Upper lobe of left lung (tissue), 6 donors: Measurements from ENCODE around the gene MYLK. TPM values are rescaled to one million over a fixed set of nuclear protein-coding genes. Genes with fewer than 3 reads are reported as not detected.

ENCODE experiments used
- ATAC-seq, 2 donors: fragments of 200-7000 bp; cut with Tn5 transposase; one replicate each; pipeline ENCODE4 v1.9.1; 2022; ENCODE audit warnings: mild to moderate bottlenecking in 2 of 2, moderate library complexity in 2 of 2; ENCODE audit not compliant: low FRiP score in 2 of 2
- DNase-seq, 2 donors: peaks; one replicate each; pipeline ENCODE4 v3.0.0-alpha.2; 2019 to 2020
- H3K27ac ChIP-seq, 4 donors: fragments of 200-600 bp; sonication (generic); one replicate each; pipeline ENCODE4 v1.5.1; 2016 to 2019
- H3K27me3 ChIP-seq, 4 donors: fragments of 200-600 bp; sonication (generic); one replicate each; pipeline ENCODE4 v1.5.1; 2017 to 2019
- H3K36me3 ChIP-seq, 4 donors: fragments of 200-600 bp; sonication (generic); one replicate each; pipeline ENCODE4 v1.5.1; 2016 to 2019
- H3K4me1 ChIP-seq, 4 donors: fragments of 200-600 bp; sonication (generic); one replicate each; pipeline ENCODE4 v1.5.1; 2018 to 2019
- H3K4me3 ChIP-seq, 4 donors: fragments of 200-600 bp; sonication (generic); one replicate each; pipeline ENCODE4 v1.5.1; 2017 to 2019; ENCODE audit warnings: mild to moderate bottlenecking in 2 of 4, moderate library complexity in 1 of 4
- H3K9me3 ChIP-seq, 4 donors: fragments of 200-600 bp; sonication (generic); one replicate each; pipeline ENCODE4 v1.5.1; 2018 to 2019
- EP300 ChIP-seq, 4 donors: sonication (generic); formaldehyde crosslinking; IDR thresholded peaks; one replicate each; pipeline ENCODE4 v1.5.1; 2017; ENCODE audit warnings: antibody characterized with exemption in 4 of 4, control low read depth in 2 of 4
- POLR2A ChIP-seq, 4 donors: fragments of 450-650 bp; IDR thresholded peaks; one replicate each; pipeline ENCODE4 v1.5.1; 2016 to 2017; ENCODE audit warnings: antibody characterized with exemption in 4 of 4, mild to moderate bottlenecking in 2 of 4
- POLR2AphosphoS5 ChIP-seq, 2 donors: sonication (generic); formaldehyde crosslinking; IDR thresholded peaks; one replicate each; pipeline ENCODE4 v1.5.1; 2017; ENCODE audit warnings: antibody characterized with exemption in 2 of 2
- WGBS, 2 donors: methylation state at CpG; one replicate each; pipeline ENCODE4 v1.1.5; 2017 to 2018; 5-methylcytosine and 5-hydroxymethylcytosine counted together
- total RNA-seq, 6 donors: library from RNA; depleted of rRNA in 4 of 6; stranded (reverse); fragments of >200 nt in 4 of 6; gene quantifications; one replicate each; pipeline versions ENCODE4 v1.1.0 to v1.2.1, GENCODE V29; 2016 to 2021
- TF ChIP-seq, protein P1 (sequence below), 6 experiments: fragments of 450-650 bp in 4 of 6; fragments of 200-600 bp in 2 of 6; sonication (generic) in 2 of 6; IDR thresholded peaks; one replicate each; pipeline ENCODE4 v1.5.1; 2016 to 2019; ENCODE audit warnings: antibody characterized with exemption in 6 of 6
- donor health status: DM: no; HTN: no; CAD: no; lungs with moderate emphysema.
- donor health status: DM: no; HTN: yes; CAD: no; lungs with severe emphysema.

MYLK gene
- total RNA-seq, 6 donors from 2014 or later, result 105 to 378 (median 160) TPM

DNA sequence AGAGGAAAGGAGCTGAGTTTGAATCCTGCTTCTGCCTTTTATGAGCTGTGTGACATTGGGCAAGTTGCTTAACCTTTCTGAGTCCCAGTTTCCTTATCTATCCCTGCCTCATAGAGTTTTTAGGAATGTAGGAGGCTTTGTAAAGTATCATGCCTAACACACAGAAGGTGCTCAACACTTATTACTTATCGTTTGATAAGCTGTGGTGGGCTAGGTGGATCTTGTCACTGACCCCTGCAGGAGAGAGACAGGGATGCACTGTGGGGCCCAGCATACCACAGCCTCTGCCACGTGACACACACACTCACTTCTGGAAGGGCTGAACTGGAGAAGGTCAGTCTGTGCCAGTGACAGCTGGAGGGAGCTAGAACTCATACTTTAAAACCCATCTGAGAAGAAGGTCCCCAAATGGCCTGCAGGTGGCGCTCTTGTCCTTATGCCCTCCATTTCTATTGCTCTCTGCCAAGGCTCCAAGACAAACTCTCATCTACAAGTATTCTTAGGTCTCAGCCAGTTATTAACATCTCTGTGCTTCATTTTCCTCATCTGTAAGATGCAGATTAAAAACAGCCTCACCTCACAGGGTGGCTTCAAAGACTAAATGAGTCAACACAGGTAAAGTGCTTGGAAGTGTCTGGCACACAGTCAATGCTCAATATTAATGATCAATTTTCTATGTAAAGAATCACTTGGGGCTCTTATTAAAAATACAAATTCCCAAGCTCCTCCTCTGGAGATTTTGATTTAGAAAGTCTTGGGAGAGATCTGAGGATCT lies 241.8 kb downstream of the MYLK start:
- H3K4me3 ChIP-seq, result no peak overlapping the region
- no peaks in the 10 kb centered on the region for H3K9me3 ChIP-seq
- H3K4me1 ChIP-seq, result peaks cover 0 to 6% (median 1%) of the 10 kb centered on the region in 4 donors
- TF ChIP-seq POLR2A (IDR thresholded peaks at IDR 0.05), result no peak
- TF ChIP-seq POLR2AphosphoS5 (IDR thresholded peaks at IDR 0.05), result peak; percentile 13 to 59
- no peak for TF ChIP-seq EP300 (IDR thresholded peaks at IDR 0.05)
- TF ChIP-seq, protein P1, sequence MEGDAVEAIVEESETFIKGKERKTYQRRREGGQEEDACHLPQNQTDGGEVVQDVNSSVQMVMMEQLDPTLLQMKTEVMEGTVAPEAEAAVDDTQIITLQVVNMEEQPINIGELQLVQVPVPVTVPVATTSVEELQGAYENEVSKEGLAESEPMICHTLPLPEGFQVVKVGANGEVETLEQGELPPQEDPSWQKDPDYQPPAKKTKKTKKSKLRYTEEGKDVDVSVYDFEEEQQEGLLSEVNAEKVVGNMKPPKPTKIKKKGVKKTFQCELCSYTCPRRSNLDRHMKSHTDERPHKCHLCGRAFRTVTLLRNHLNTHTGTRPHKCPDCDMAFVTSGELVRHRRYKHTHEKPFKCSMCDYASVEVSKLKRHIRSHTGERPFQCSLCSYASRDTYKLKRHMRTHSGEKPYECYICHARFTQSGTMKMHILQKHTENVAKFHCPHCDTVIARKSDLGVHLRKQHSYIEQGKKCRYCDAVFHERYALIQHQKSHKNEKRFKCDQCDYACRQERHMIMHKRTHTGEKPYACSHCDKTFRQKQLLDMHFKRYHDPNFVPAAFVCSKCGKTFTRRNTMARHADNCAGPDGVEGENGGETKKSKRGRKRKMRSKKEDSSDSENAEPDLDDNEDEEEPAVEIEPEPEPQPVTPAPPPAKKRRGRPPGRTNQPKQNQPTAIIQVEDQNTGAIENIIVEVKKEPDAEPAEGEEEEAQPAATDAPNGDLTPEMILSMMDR (IDR thresholded peaks at IDR 0.05), result peak; percentile 70 to 87 (median 80)
- ATAC-seq (peak; percentile 54 to 82), DNase-seq (peak in 1 of 2 donors; percentile 84)
- H3K27me3 ChIP-seq, result no peaks in the 10 kb centered on the region
- 35 to 40% methylated on average over 3 of the region's 3 CpGs for WGBS, 2 donors
- H3K27ac ChIP-seq, result peak overlapping the region; percentile 12 to 47 (median 25)
- peaks cover 7 to 75% (median 48%) of the 10 kb centered on the region in 4 donors for H3K36me3 ChIP-seq

DNA sequence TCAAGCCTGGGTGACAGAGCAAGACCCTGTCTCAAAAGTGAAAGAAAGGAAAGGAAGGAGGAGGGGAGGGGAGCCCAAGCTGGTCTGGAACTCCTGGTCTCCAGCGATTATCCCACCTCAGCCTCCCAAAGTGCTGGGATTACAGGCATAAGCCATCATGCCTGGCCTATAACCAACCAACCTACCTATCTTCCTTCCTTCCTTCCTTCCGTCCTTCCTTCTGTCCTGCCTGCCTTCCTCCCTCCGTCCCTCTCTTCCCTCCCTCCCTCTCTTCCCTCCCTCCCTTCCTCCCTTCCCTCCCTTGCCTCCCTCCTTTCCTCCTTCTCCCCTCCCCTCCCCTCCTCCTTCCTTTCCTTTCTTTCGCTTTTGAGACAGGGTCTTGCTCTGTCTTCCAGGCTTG lies 242.6 kb downstream of the MYLK start:
- H3K36me3 ChIP-seq, result peaks cover 7 to 75% (median 47%) of the 10 kb centered on the region in 4 donors
- peak overlapping the region in 3 of 4 donors; percentile 12 to 47 (median 30) for H3K27ac ChIP-seq
- no peak overlapping the region for H3K4me3 ChIP-seq
- no peaks in the 10 kb centered on the region for H3K27me3 ChIP-seq
- H3K9me3 ChIP-seq, result no peaks in the 10 kb centered on the region
- DNase-seq (no peak), ATAC-seq (no peak)
- no peak for TF ChIP-seq EP300 (IDR thresholded peaks at IDR 0.05)
- TF ChIP-seq, protein P1 (IDR thresholded peaks at IDR 0.05), result no peak
- no peak for TF ChIP-seq POLR2A (IDR thresholded peaks at IDR 0.05)
- no peak for TF ChIP-seq POLR2AphosphoS5 (IDR thresholded peaks at IDR 0.05)
- peaks cover 0 to 6% (median 1%) of the 10 kb centered on the region in 4 donors for H3K4me1 ChIP-seq
- WGBS, 2 donors, result 47 to 71% methylated on average over 3 to 4 of the region's 4 CpGs

- Histone ChIP-seq H3K4me3 (no peak overlapping the region), H3K27me3 (no peaks in the 10 kb centered on the region), H3K4me1 (peaks cover 0 to 6% (median 1%) of the 10 kb centered on the region in 4 donors), H3K27ac (peak overlapping the region in 1 of 4 donors; percentile 30), H3K9me3 (no peaks in the 10 kb centered on the region), H3K36me3 (peaks cover 7 to 75% (median 47%) of the 10 kb centered on the region in 4 donors)
- no peak for TF ChIP-seq POLR2A (IDR thresholded peaks at IDR 0.05)
- TF ChIP-seq, protein P1 (IDR thresholded peaks at IDR 0.05), result no peak
- TF ChIP-seq POLR2AphosphoS5 (IDR thresholded peaks at IDR 0.05), result no peak
- TF ChIP-seq EP300 (IDR thresholded peaks at IDR 0.05), result no peak
- DNase-seq (no peak), ATAC-seq (no peak)
- 79 to 88% methylated on average over 4 of the region's 4 CpGs for WGBS, 2 donors
Observed at GRCh38 chr3:123640740-123641462, 243.2 kb downstream of the MYLK start.

DNA sequence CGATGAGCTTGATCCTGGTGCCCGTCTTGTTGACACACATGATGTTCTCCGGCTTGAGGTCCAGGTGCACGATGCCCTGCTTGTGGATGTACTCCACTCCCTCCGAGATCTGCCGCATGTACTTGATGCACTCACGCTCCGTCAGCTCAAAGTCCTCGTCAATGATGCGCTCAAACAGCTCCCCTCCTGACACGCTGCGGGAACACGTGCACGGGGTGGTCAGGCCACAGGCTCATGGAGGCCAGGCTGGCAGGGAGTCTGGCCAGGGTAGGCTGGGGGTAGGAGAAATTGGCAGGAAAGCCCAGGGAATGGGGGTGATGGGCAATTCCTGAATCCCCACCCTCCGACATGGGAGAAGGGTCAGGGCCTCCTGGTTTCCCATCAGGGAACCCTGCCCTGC lies 243.8 kb downstream of the MYLK start:
- TF ChIP-seq, protein P1 (IDR thresholded peaks at IDR 0.05), result no peak
- TF ChIP-seq POLR2A (IDR thresholded peaks at IDR 0.05) (no peak), POLR2AphosphoS5 (IDR thresholded peaks at IDR 0.05) (no peak), EP300 (IDR thresholded peaks at IDR 0.05) (no peak)
- H3K27me3 ChIP-seq, result no peaks in the 10 kb centered on the region
- H3K36me3 ChIP-seq, result peaks cover 7 to 73% (median 44%) of the 10 kb centered on the region in 4 donors
- no peak for DNase-seq
- peak overlapping the region in 1 of 4 donors; percentile 40 for H3K27ac ChIP-seq
- H3K4me3 ChIP-seq, result no peak overlapping the region
- H3K9me3 ChIP-seq, result no peaks in the 10 kb centered on the region
- H3K4me1 ChIP-seq, result peaks cover 0 to 6% (median 2%) of the 10 kb centered on the region in 4 donors
- 91 to 96% methylated on average over 15 of the region's 15 CpGs for WGBS, 2 donors
- ATAC-seq, result no peak
